GM13976 (cell line): Measurements from ENCODE around the gene CLCA1.

Experiments used
- DNase-seq: peaks from one replicate; pipeline ENCODE4 v3.0.0; 2012; ENCODE audit warnings: low spot score
- in situ Hi-C: fragments of 300-500 bp; cut with MboI; formaldehyde crosslinking; loops from one replicate; pipeline ENCODE4 v1.12.0; 2022; ENCODE audit warnings: low sequenced_read_pairs, mixed read lengths, inconsistent platforms; ENCODE audit not compliant: unreplicated experiment
- TF ChIP-seq, protein P1 (sequence below): IDR thresholded peaks from 2 replicates; pipeline ENCODE4 v1.5.1; 2012; ENCODE audit warnings: borderline replicate concordance, mild to moderate bottlenecking; ENCODE audit not compliant: insufficient read depth; ENCODE audit errors: extremely low read depth, missing control alignments, control extremely low read depth

The CLCA1 gene

DNA sequence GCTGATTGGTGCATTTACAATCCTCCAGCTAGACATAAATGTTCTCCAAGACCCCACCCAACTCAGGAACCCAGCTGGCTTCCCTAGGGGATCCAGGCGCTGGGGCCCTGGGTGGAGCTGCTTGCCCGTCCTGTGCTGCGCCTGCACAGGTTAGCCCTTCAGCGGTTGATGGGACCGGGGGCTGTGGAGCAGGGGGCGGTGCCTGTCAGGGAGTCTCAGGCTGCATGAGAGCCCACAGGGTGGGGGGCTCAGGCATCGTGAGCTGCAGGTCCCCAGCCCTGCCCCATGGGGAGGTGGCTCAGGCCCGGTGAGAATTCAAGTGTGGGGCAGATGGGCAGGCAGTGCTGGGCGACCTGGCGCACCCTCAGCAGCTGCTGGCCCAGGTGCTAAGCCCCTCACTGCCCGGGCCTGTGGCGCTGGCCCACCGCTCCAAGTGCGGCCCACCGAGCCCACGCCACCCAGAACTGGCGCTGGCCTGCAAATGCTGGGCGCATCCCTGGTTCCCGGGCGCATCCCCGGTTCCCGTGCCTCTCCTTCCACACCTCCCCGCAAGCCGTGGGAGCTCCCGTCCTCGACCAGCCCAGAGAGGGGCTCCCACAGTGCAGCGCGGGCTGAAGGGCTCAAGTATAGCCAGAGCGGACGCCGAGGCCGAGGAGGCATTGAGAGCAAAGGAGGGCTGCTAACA lies 55.1 kb downstream of the CLCA1 start:
- in situ Hi-C loops, result no loop called here
- TF ChIP-seq, protein P1, sequence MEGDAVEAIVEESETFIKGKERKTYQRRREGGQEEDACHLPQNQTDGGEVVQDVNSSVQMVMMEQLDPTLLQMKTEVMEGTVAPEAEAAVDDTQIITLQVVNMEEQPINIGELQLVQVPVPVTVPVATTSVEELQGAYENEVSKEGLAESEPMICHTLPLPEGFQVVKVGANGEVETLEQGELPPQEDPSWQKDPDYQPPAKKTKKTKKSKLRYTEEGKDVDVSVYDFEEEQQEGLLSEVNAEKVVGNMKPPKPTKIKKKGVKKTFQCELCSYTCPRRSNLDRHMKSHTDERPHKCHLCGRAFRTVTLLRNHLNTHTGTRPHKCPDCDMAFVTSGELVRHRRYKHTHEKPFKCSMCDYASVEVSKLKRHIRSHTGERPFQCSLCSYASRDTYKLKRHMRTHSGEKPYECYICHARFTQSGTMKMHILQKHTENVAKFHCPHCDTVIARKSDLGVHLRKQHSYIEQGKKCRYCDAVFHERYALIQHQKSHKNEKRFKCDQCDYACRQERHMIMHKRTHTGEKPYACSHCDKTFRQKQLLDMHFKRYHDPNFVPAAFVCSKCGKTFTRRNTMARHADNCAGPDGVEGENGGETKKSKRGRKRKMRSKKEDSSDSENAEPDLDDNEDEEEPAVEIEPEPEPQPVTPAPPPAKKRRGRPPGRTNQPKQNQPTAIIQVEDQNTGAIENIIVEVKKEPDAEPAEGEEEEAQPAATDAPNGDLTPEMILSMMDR, result no peak
- DNase-seq, result no peak

DNA sequence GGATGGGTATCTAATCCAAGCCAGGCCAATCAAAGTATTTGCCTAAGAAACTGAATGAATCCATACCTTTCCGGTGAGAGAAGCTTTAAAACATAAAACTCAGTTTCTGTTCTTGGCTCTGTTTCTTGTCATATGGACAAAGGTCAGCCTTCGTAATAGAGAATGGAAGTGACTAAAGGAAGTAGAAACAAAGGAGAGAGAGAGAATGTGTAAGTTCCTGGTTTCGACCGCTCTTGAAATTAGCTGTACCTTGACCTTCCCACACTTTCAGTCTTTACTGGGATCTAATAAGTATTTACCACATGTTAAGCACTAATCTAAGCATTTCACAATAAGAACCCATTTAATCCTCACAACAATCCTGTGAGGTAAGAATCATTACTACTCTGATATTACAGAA lies 58.6 kb downstream of the CLCA1 start:
- in situ Hi-C loops, result no loop called here
- no peak for DNase-seq
- TF ChIP-seq, protein P1, result no peak

- in situ Hi-C loops, result no loop called here
- TF ChIP-seq, protein P1, result no peak
- no peak for DNase-seq
Observed at GRCh38 chr1:86530211-86530845, 61.6 kb downstream of the CLCA1 start.

DNA sequence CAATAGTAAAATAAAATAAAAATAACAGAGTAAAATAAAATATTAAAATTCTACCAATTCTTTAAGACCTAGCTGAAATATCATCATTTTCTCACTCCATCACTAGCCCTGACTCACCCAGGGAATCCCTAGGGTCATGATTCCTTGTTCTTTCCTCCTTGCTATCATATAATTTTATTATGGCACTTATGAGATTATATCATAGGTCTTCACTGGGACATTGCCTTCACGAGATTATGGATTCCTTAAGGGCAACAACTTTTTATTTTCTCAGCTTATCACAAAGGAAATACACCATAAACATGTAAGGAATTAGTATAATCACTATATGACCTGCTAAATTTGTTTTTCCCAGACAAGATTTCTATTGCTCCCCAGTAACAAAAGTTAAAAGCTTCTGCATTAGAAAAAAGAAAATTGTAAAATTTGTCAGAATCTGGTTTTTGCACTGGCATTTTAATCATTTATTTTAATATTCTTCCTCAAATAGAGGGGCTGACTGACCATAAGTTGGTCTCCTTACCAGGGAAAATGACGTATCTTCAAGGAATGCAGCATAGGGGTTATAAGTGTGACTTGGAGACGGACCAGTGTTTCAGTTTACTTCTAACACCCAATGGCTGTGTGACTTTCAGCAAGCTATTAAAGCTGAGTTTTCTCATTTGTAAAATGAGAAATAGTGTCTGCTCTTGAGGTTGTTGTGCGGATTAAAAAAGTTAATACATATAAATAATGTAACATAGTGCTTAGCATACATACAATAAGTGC lies 69.4 kb downstream of the CLCA1 start:
- DNase-seq, result no peak
- TF ChIP-seq, protein P1, result no peak
- in situ Hi-C loops, result no loop called here

DNA sequence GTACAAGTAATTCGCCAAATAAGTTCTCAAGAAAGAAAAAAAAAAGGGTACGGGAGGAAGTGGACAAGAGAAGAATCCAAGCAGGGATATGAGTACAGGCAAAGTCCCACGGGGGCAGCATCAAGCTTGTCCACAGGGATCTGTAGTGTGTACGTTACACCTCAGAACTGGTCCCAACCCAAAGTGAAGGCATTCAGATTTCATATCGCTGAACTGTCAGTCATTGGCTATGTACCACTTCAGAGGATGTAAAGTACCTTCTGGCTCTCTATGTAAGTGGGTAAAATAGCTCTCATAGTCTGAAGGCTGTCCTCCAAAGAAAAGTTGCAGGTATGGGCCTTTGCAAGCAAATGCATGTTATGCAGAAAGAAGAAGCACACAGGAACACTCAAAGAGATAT lies 70.0 kb downstream of the CLCA1 start:
- TF ChIP-seq, protein P1, result no peak
- in situ Hi-C loops, result no loop called here
- DNase-seq, result no peak

GRCh38 chr1:86541859-86542258 lies 73.1 kb downstream of the CLCA1 start:
- TF ChIP-seq, protein P1, result no peak
- no peak for DNase-seq
- in situ Hi-C loops, result no loop called here
